GM23338 (cell line): ENCODE measurements around the gene WNT2B. TPM values are rescaled to one million over a fixed set of nuclear protein-coding genes. Genes with fewer than 3 reads are reported as not detected.

ENCODE experiments used
- ATAC-seq: fragments of 200-7000 bp; cut with Tn5 transposase; 3 replicates; pipeline ENCODE4 v1.9.1; 2020
- DNase-seq: peaks from one replicate; pipeline ENCODE4 v3.0.0-alpha.2; 2015; ENCODE audit warnings: low spot score
- H2AFZ ChIP-seq: fragments of 200-600 bp; sonication (generic); 2 replicates; pipeline ENCODE4 v1.8.0; 2016; ENCODE audit warnings: antibody characterized with exemption, mild to moderate bottlenecking, moderate library complexity
- H3F3A ChIP-seq: fragments of 200-600 bp; sonication (generic); replicated peaks from 2 replicates; pipeline ENCODE4 v1.8.0; 2017; ENCODE audit warnings: antibody characterized with exemption, mixed run types, low read depth
- H3K27ac ChIP-seq: fragments of 200-600 bp; sonication (generic); 2 replicates; pipeline ENCODE4 v1.6.1; 2016; ENCODE audit warnings: low read depth
- H3K27me3 ChIP-seq: fragments of 200-600 bp; sonication (generic); 2 replicates; pipeline ENCODE4 v1.8.0; 2016; ENCODE audit warnings: mild to moderate bottlenecking, mixed run types, moderate library complexity; ENCODE audit not compliant: insufficient read depth
- H3K36me3 ChIP-seq: fragments of 200-600 bp; sonication (generic); 2 replicates; pipeline ENCODE4 v1.8.0; 2016; ENCODE audit warnings: mild to moderate bottlenecking; ENCODE audit not compliant: insufficient read depth
- H3K4me1 ChIP-seq: fragments of 200-600 bp; sonication (generic); 2 replicates; pipeline ENCODE4 v1.8.0; 2016; ENCODE audit warnings: mild to moderate bottlenecking, moderate library complexity; ENCODE audit not compliant: insufficient read depth
- H3K4me2 ChIP-seq: fragments of 200-600 bp; sonication (generic); 2 replicates; pipeline ENCODE4 v1.7.1; 2017; ENCODE audit warnings: mixed run types
- H3K4me3 ChIP-seq: fragments of 200-600 bp; sonication (generic); 2 replicates; pipeline ENCODE4 v1.6.1; 2016; ENCODE audit warnings: mixed run types
- H3K79me2 ChIP-seq: fragments of 200-600 bp; sonication (generic); replicated peaks from 2 replicates; pipeline ENCODE4 v1.8.0; 2017; ENCODE audit warnings: mild to moderate bottlenecking; ENCODE audit not compliant: insufficient read depth
- H3K9me2 ChIP-seq: fragments of 200-600 bp; sonication (generic); 2 replicates; pipeline ENCODE4 v1.8.0; 2017; ENCODE audit not compliant: insufficient read depth
- H4K20me1 ChIP-seq: fragments of 200-600 bp; sonication (generic); replicated peaks from 2 replicates; pipeline ENCODE4 v1.8.0; 2017; ENCODE audit warnings: mild to moderate bottlenecking; ENCODE audit not compliant: insufficient read depth
- H3K27ac Mint-ChIP-seq: 2 replicates; pipeline ENCODE4 v1.8.0; 2020; ENCODE audit warnings: inconsistent platforms, mild to moderate bottlenecking, moderate library complexity, mixed read lengths
- H3K27me3 Mint-ChIP-seq: 3 replicates; pipeline ENCODE4 v1.8.0; 2022; ENCODE audit warnings: low read depth, mild to moderate bottlenecking, moderate library complexity, mixed read lengths, inconsistent platforms; ENCODE audit not compliant: insufficient read depth, poor library complexity
- H3K36me3 Mint-ChIP-seq: 3 replicates; pipeline ENCODE4 v1.8.0; 2021; ENCODE audit warnings: low read depth, mild to moderate bottlenecking, inconsistent platforms, moderate library complexity, mixed read lengths
- H3K4me1 Mint-ChIP-seq: 3 replicates; pipeline ENCODE4 v1.8.0; 2020; ENCODE audit warnings: mild to moderate bottlenecking, inconsistent platforms, mixed read lengths
- H3K4me3 Mint-ChIP-seq: 3 replicates; pipeline ENCODE4 v1.8.0; 2021; ENCODE audit warnings: moderate library complexity, mild to moderate bottlenecking, inconsistent platforms, mixed read lengths
- H3K9me3 Mint-ChIP-seq: 3 replicates; pipeline ENCODE4 v1.8.0; 2020; ENCODE audit warnings: moderate library complexity, mild to moderate bottlenecking, inconsistent platforms, mixed read lengths
- CREB1 ChIP-seq: fragments of 250-450 bp; sonication (Bioruptor Pico); IDR thresholded peaks from 2 replicates; pipeline ENCODE4 v1.5.0; 2020; ENCODE audit warnings: low read depth, mild to moderate bottlenecking, moderate library complexity
- CTCF ChIP-seq, 2 experiments: fragments of 200-600 bp in 1 of 2; sonication (generic) in 1 of 2; conservative IDR thresholded peaks; 2 replicates each; pipeline versions ENCODE4 v1.5.1 to v1.6.1; 2016 to 2017; ENCODE audit warnings: antibody characterized with exemption in 2 of 2, low read depth in 2 of 2, mild to moderate bottlenecking in 2 of 2, moderate library complexity in 1 of 2
- ETS1 ChIP-seq: IDR thresholded peaks from 2 replicates; pipeline ENCODE4 v1.6.1; 2016; ENCODE audit warnings: antibody characterized with exemption
- EZH2 ChIP-seq: fragments of 200-600 bp; sonication (generic); IDR thresholded peaks from one replicate; pipeline ENCODE4 v1.8.0; 2017; ENCODE audit warnings: antibody characterized with exemption, mild to moderate bottlenecking, low read depth; ENCODE audit not compliant: unreplicated experiment
- EZH2phosphoT487 ChIP-seq: fragments of 200-600 bp; sonication (generic); IDR thresholded peaks from one replicate; pipeline ENCODE4 v1.8.1; 2018; ENCODE audit warnings: antibody characterized with exemption; ENCODE audit not compliant: unreplicated experiment
- JUNB ChIP-seq: IDR thresholded peaks from one replicate; pipeline ENCODE4 v1.6.1; 2016; ENCODE audit warnings: antibody characterized with exemption; ENCODE audit not compliant: unreplicated experiment
- NANOG ChIP-seq: IDR thresholded peaks from 2 replicates; pipeline ENCODE4 v1.6.1; 2016; ENCODE audit warnings: antibody characterized with exemption, borderline replicate concordance
- POLR2AphosphoS5 ChIP-seq: IDR thresholded peaks from 2 replicates; pipeline ENCODE4 v1.6.1; 2016; ENCODE audit warnings: antibody characterized with exemption, low read depth
- REST ChIP-seq: IDR thresholded peaks from one replicate; pipeline ENCODE4 v1.6.1; 2018; ENCODE audit warnings: antibody characterized with exemption; ENCODE audit not compliant: unreplicated experiment
- STAT1 ChIP-seq: IDR thresholded peaks from one replicate; pipeline ENCODE4 v1.6.1; 2016; ENCODE audit warnings: antibody characterized with exemption; ENCODE audit not compliant: unreplicated experiment
- ZNF114 ChIP-seq: fragments of 250-450 bp; sonication (Bioruptor Pico); IDR thresholded peaks from 2 replicates; pipeline ENCODE4 v1.5.0; 2020; ENCODE audit warnings: mild to moderate bottlenecking, moderate library complexity
- ZNF331 ChIP-seq: fragments of 250-450 bp; sonication (Bioruptor Pico); IDR thresholded peaks from 2 replicates; pipeline ENCODE4 v1.5.0; 2020; ENCODE audit warnings: low read depth, mild to moderate bottlenecking, moderate library complexity
- ZNF462 ChIP-seq: fragments of 250-450 bp; sonication (Bioruptor Pico); IDR thresholded peaks from 2 replicates; pipeline ENCODE4 v1.5.0; 2020; ENCODE audit warnings: mild to moderate bottlenecking, moderate library complexity
- polyA plus RNA-seq: library from polyadenylated mRNA; unstranded; fragments of >200 nt; fragmentation: Nextera tagmentation; extraction: Ambion mirVana; gene quantifications from 2 replicates; pipeline ENCODE4 v1.2.1, GENCODE V29; 2016
- total RNA-seq: library from RNA; depleted of rRNA; stranded (reverse); fragments of >200 nt; shearing (Covaris generic); gene quantifications from 2 replicates; pipeline ENCODE4 v1.2.3, GENCODE V29; 2014

The WNT2B gene
- total and polyA plus RNA-seq, 2 experiments from 2014 or later, result 0.50 to 0.90 TPM

GRCh38 chr1:112530832-112531231, 22.1 kb downstream of the WNT2B start:
- no peak overlapping the region for H3K4me3 Mint-ChIP-seq
- Histone ChIP-seq H3K27me3 (no peaks in the 10 kb centered on the region), H3K4me2 (no peak overlapping the region), H3K27ac (no peak overlapping the region), H3K9me2 (no peaks in the 10 kb centered on the region; the same call in 1 of the 2 replicates), H4K20me1 (peaks cover 8% of the 10 kb centered on the region; the same call in 1 of the 2 replicates), H3F3A (no peaks in the 10 kb centered on the region), H2AFZ (no peak overlapping the region), H3K4me1 (peaks cover 11% of the 10 kb centered on the region), H3K36me3 (no peaks in the 10 kb centered on the region), H3K79me2 (no peaks in the 10 kb centered on the region), H3K4me3 (no peak overlapping the region)
- peaks cover 11% of the 10 kb centered on the region for H3K4me1 Mint-ChIP-seq
- TF ChIP-seq STAT1 (no peak), EZH2phosphoT487 (no peak), NANOG (no peak), ZNF114 (CRISPR knock-in tag) (no peak), JUNB (no peak), ZNF331 (CRISPR knock-in tag) (no peak), REST (no peak), CTCF (conservative IDR thresholded peaks at IDR 0.05; ENCODE audit: low read depth in 2 of 2) (no peak), EZH2 (no peak), ZNF462 (CRISPR knock-in tag) (no peak), POLR2AphosphoS5 (no peak), CREB1 (CRISPR knock-in tag) (no peak), ETS1 (no peak)
- peaks cover 3% of the 10 kb centered on the region for H3K27me3 Mint-ChIP-seq
- H3K27ac Mint-ChIP-seq, result no peak overlapping the region
- no peak for DNase-seq
- H3K36me3 Mint-ChIP-seq, result no peaks in the 10 kb centered on the region
- no peak for ATAC-seq
- H3K9me3 Mint-ChIP-seq, result no peaks in the 10 kb centered on the region
